HepG2 (cell line): ENCODE measurements around the gene KRTAP5-6. TPM values are rescaled to one million over a fixed set of nuclear protein-coding genes. Genes with fewer than 3 reads are reported as not detected.

ENCODE experiments used
- ARNT ChIP-seq: fragments of 450-650 bp; IDR thresholded peaks from 2 replicates; pipeline ENCODE4 v1.6.1; 2017
- MBD4 ChIP-seq: IDR thresholded peaks from 2 replicates; pipeline ENCODE4 v1.6.1; 2012; ENCODE audit warnings: low read length, inconsistent platforms, borderline replicate concordance
- MXI1 ChIP-seq: IDR thresholded peaks from 3 replicates; pipeline ENCODE4 v1.6.1; 2012; ENCODE audit warnings: low read depth, low read length, inconsistent platforms, borderline replicate concordance
- PAXIP1 ChIP-seq: sonication (generic); formaldehyde crosslinking; conservative IDR thresholded peaks from 2 replicates; pipeline ENCODE4 v1.4.0; 2020; ENCODE audit warnings: mild to moderate bottlenecking, missing genetic modification reagents, moderate library complexity
- POLR2A ChIP-seq, 2 experiments: IDR thresholded peaks; 2 replicates each; pipeline ENCODE4 v1.6.1; 2011; ENCODE audit warnings: low read depth in 2 of 2, low read length in 2 of 2, mild to moderate bottlenecking in 1 of 2, moderate library complexity in 1 of 2; ENCODE audit not compliant: insufficient read depth in 1 of 2
- POLR2G ChIP-seq: fragments of 200-400 bp; formaldehyde crosslinking; IDR thresholded peaks from 2 replicates; pipeline ENCODE4 v1.6.1; 2018; ENCODE audit warnings: mild to moderate bottlenecking, low read depth, low read length, moderate library complexity
- TBX3 ChIP-seq: fragments of 450-650 bp; IDR thresholded peaks from 2 replicates; pipeline ENCODE4 v1.6.1; 2017; ENCODE audit warnings: antibody characterized with exemption, mild to moderate bottlenecking, inconsistent platforms, borderline replicate concordance
- TRIM22 ChIP-seq: fragments of 450-650 bp; IDR thresholded peaks from 2 replicates; pipeline ENCODE4 v1.6.1; 2017
- ZNF207 ChIP-seq: fragments of 450-650 bp; IDR thresholded peaks from 2 replicates; pipeline ENCODE4 v1.6.1; 2016; ENCODE audit warnings: antibody characterized with exemption, borderline replicate concordance
- ZNF646 ChIP-seq: sonication (generic); formaldehyde crosslinking; IDR thresholded peaks from 2 replicates; pipeline ENCODE4 v1.9.0; 2021; ENCODE audit warnings: mild to moderate bottlenecking, missing genetic modification reagents
- polyA plus RNA-seq, 8 experiments: library from polyadenylated mRNA; depleted of rRNA in 3 of 8; stranded (reverse) in 7 of 8; unstranded in 1 of 8; fragments of >200 nt; fragmentation: Illumina TruSeq in 4 of 8; extraction: Trizol in 4 of 8; gene quantifications; 2 replicates each; pipeline versions ENCODE4 v1.2.1 to v1.2.3, GENCODE V29; 2011 to 2016; ENCODE audit warnings: low read depth in 4 of 8, missing spikeins in 1 of 8, mixed read lengths in 1 of 8; ENCODE audit not compliant: insufficient read depth in 1 of 8
- total RNA-seq, 5 experiments: library from RNA; depleted of rRNA; stranded (reverse); fragments of >200 nt; fragmentation: Illumina TruSeq; extraction: Trizol; gene quantifications; 2 replicates each; pipeline ENCODE4 v1.2.3, GENCODE V29; 2016; ENCODE audit warnings: low read depth in 1 of 5

KRTAP5-6 gene
- total and polyA plus RNA-seq, 2 of the 13 experiments (the other 11 are each of a cell fraction or from before 2014, with no cell fraction given), result not detected

GRCh38 chr11:1731451-1732059, 34.6 kb downstream of the KRTAP5-6 start (continued):
- no peak for TF ChIP-seq PAXIP1
- peak; percentile 16; the same call in 1 of the 2 replicates for TF ChIP-seq ARNT
- TF ChIP-seq MBD4, result no peak
- peak; percentile 61; the same call in 1 of the 2 replicates for TF ChIP-seq ZNF207
- no peak for TF ChIP-seq POLR2A (IDR thresholded peaks at IDR 0.05; ENCODE audit: insufficient read depth in 1 of 2, low read depth in 2 of 2, low read length in 2 of 2)
- TF ChIP-seq MXI1, result no peak
- peak; percentile 40; the same call in 1 of the 2 replicates for TF ChIP-seq ZNF646 (CRISPR knock-in tag)
- no peak for TF ChIP-seq POLR2G
- TF ChIP-seq TRIM22, result 0 out of 2 replicates have a peak, but pooled peaks have one; percentile 30
- no peak for TF ChIP-seq TBX3
